ENCODE measurements around the gene CELF3. TPM values are rescaled to one million over a fixed set of nuclear protein-coding genes. Genes with fewer than 3 reads are reported as not detected.

Gene CELF3
- total RNA-seq, 1 donor from 2014 or later, result 274 TPM

- H3K27me3 Mint-ChIP-seq (ENCODE audit: unreplicated experiment), result peaks cover 15% of the 10 kb centered on the region
- H3K36me3 Mint-ChIP-seq (ENCODE audit: unreplicated experiment), result peaks cover 11% of the 10 kb centered on the region
- peak overlapping the region; percentile 80 for H3K4me3 Mint-ChIP-seq (ENCODE audit: unreplicated experiment)
- peaks cover 48% of the 10 kb centered on the region for H3K4me1 Mint-ChIP-seq (ENCODE audit: low read depth, unreplicated experiment)
- H3K27ac Mint-ChIP-seq (ENCODE audit: unreplicated experiment), result peak overlapping the region; percentile 62
- DNase-seq, result no peak
- peaks cover 17% of the 10 kb centered on the region for H3K9me3 Mint-ChIP-seq (ENCODE audit: unreplicated experiment)
- no peak for TF ChIP-seq CTCF (IDR thresholded peaks at IDR 0.05; ENCODE audit: partially characterized antibody, unreplicated experiment)
Observed at GRCh38 chr1:151711951-151712350, 4.7 kb downstream of the CELF3 start.

GRCh38 chr1:151711044-151711800 is 5.4 kb downstream of the CELF3 start:
- Mint-ChIP-seq H3K36me3 (ENCODE audit: unreplicated experiment) (peaks cover 11% of the 10 kb centered on the region), H3K27ac (ENCODE audit: unreplicated experiment) (peak overlapping the region; percentile 88), H3K9me3 (ENCODE audit: unreplicated experiment) (peaks cover 15% of the 10 kb centered on the region), H3K27me3 (ENCODE audit: unreplicated experiment) (peaks cover 14% of the 10 kb centered on the region), H3K4me1 (ENCODE audit: low read depth, unreplicated experiment) (peaks cover 47% of the 10 kb centered on the region), H3K4me3 (ENCODE audit: unreplicated experiment) (peak overlapping the region; percentile 80)
- no peak for TF ChIP-seq CTCF (IDR thresholded peaks at IDR 0.05; ENCODE audit: partially characterized antibody, unreplicated experiment)
- DNase-seq, result no peak

- peaks cover 13% of the 10 kb centered on the region for H3K27me3 Mint-ChIP-seq (ENCODE audit: unreplicated experiment)
- peaks cover 17% of the 10 kb centered on the region for H3K36me3 Mint-ChIP-seq (ENCODE audit: unreplicated experiment)
- peaks cover 45% of the 10 kb centered on the region for H3K4me1 Mint-ChIP-seq (ENCODE audit: low read depth, unreplicated experiment)
- peak overlapping the region; percentile 64 for H3K4me3 Mint-ChIP-seq (ENCODE audit: unreplicated experiment)
- peak overlapping the region; percentile 88 for H3K27ac Mint-ChIP-seq (ENCODE audit: unreplicated experiment)
- TF ChIP-seq CTCF (IDR thresholded peaks at IDR 0.05; ENCODE audit: partially characterized antibody, unreplicated experiment), result no peak
- peak; percentile 95 for DNase-seq
- peaks cover 13% of the 10 kb centered on the region for H3K9me3 Mint-ChIP-seq (ENCODE audit: unreplicated experiment)
Observed at GRCh38 chr1:151710187-151710840, 6.3 kb downstream of the CELF3 start.

- no peak overlapping the region for H3K4me3 Mint-ChIP-seq (ENCODE audit: unreplicated experiment)
- H3K36me3 Mint-ChIP-seq (ENCODE audit: unreplicated experiment), result peaks cover 20% of the 10 kb centered on the region
- H3K9me3 Mint-ChIP-seq (ENCODE audit: unreplicated experiment), result peaks cover 14% of the 10 kb centered on the region
- H3K27me3 Mint-ChIP-seq (ENCODE audit: unreplicated experiment), result peaks cover 11% of the 10 kb centered on the region
- peaks cover 39% of the 10 kb centered on the region for H3K4me1 Mint-ChIP-seq (ENCODE audit: low read depth, unreplicated experiment)
- H3K27ac Mint-ChIP-seq (ENCODE audit: unreplicated experiment), result no peak overlapping the region
- DNase-seq, result no peak
- TF ChIP-seq CTCF (IDR thresholded peaks at IDR 0.05; ENCODE audit: partially characterized antibody, unreplicated experiment), result no peak
Observed at GRCh38 chr1:151708891-151709290, 7.7 kb downstream of the CELF3 start.

- Mint-ChIP-seq H3K9me3 (ENCODE audit: unreplicated experiment) (peaks cover 14% of the 10 kb centered on the region), H3K27ac (ENCODE audit: unreplicated experiment) (no peak overlapping the region), H3K36me3 (ENCODE audit: unreplicated experiment) (peaks cover 13% of the 10 kb centered on the region), H3K4me1 (ENCODE audit: low read depth, unreplicated experiment) (peaks cover 31% of the 10 kb centered on the region), H3K4me3 (ENCODE audit: unreplicated experiment) (no peak overlapping the region), H3K27me3 (ENCODE audit: unreplicated experiment) (peaks cover 11% of the 10 kb centered on the region)
- no peak for TF ChIP-seq CTCF (IDR thresholded peaks at IDR 0.05; ENCODE audit: partially characterized antibody, unreplicated experiment)
- no peak for DNase-seq
Observed at GRCh38 chr1:151707541-151708065, 9.0 kb downstream of the CELF3 start.
